Activated CD8-positive, alpha-beta T cell treated with anti-CD3 and anti-CD28 coated beads for 36 hours (primary cell): Measurements from ENCODE around the gene PGBD1. TPM values are rescaled to one million over a fixed set of nuclear protein-coding genes. Genes with fewer than 3 reads are reported as not detected.

ENCODE experiments used
- ATAC-seq: fragments of 200-7000 bp; cut with Tn5 transposase; one replicate; pipeline ENCODE4 v1.10.0; 2021; ENCODE audit warnings: mild to moderate bottlenecking, moderate library complexity
- CTCF ChIA-PET: fragments of 350-600 bp; sonication (Branson Sonifier 250); formaldehyde crosslinking; loops from one replicate; lab custom pipeline; 2021; ENCODE audit warnings: antibody characterized with exemption; lab: Charles Lee
- POLR2A ChIA-PET: fragments of 350-600 bp; sonication (Branson Sonifier 250); formaldehyde crosslinking; loops from one replicate; lab custom pipeline; 2021; ENCODE audit warnings: antibody characterized with exemption; lab: Charles Lee
- DNase-seq: peaks from one replicate; pipeline ENCODE4 v3.0.0-alpha.2; 2020
- H3K27ac Mint-ChIP-seq: one replicate; pipeline ENCODE4 v1.8.0; 2021; ENCODE audit warnings: mild to moderate bottlenecking, mixed read lengths
- H3K27me3 Mint-ChIP-seq: one replicate; pipeline ENCODE4 v1.8.0; 2021; ENCODE audit warnings: mixed read lengths
- H3K36me3 Mint-ChIP-seq: one replicate; pipeline ENCODE4 v1.8.0; 2021; ENCODE audit warnings: low read depth, mixed read lengths
- H3K4me1 Mint-ChIP-seq: one replicate; pipeline ENCODE4 v1.8.0; 2021; ENCODE audit warnings: low read depth, mixed read lengths
- H3K4me3 Mint-ChIP-seq: one replicate; pipeline ENCODE4 v1.8.0; 2021; ENCODE audit warnings: mild to moderate bottlenecking, moderate library complexity, mixed read lengths
- H3K9me3 Mint-ChIP-seq: one replicate; pipeline ENCODE4 v1.8.0; 2021; ENCODE audit warnings: mixed read lengths
- CTCF ChIP-seq: fragments of 200-600 bp; IDR thresholded peaks from one replicate; pipeline ENCODE4 v1.8.0; 2022; ENCODE audit warnings: antibody characterized with exemption, mild to moderate bottlenecking
- intact Hi-C: fragments of 100-400 bp; cut with micrococcal nuclease; formaldehyde crosslinking; loops from one replicate; pipeline ENCODE4 v1.10.0; 2022
- total RNA-seq, 2 experiments: library from RNA; stranded (reverse); gene quantifications; one replicate each; pipeline ENCODE4 v1.2.3, GENCODE V29; 2021

PGBD1 gene
- total RNA-seq, 2 experiments from 2014 or later = 2.2 to 2.4 TPM

- POLR2A ChIA-PET = no interaction called here
- intact Hi-C loops = no loop called here
Measured at GRCh38 chr6:28240471-28240870, 40.9 kb upstream of the PGBD1 start.

GRCh38 chr6:28243946-28244345 is 37.4 kb upstream of the PGBD1 start:
- intact Hi-C loops = no loop called here
- TF ChIP-seq CTCF = no peak
- no peaks in the 10 kb centered on the region for H3K9me3 Mint-ChIP-seq
- ChIA-PET POLR2A (no interaction called here), CTCF (no interaction called here)
- peaks cover 29% of the 10 kb centered on the region for H3K36me3 Mint-ChIP-seq
- no peak overlapping the region for H3K4me3 Mint-ChIP-seq
- ATAC-seq = no peak
- no peaks in the 10 kb centered on the region for H3K27me3 Mint-ChIP-seq
- DNase-seq = no peak
- no peaks in the 10 kb centered on the region for H3K4me1 Mint-ChIP-seq
- H3K27ac Mint-ChIP-seq = no peak overlapping the region

More at GRCh38 chr6:28240471-28240870, 40.9 kb upstream of the PGBD1 start:
- H3K4me1 Mint-ChIP-seq = no peaks in the 10 kb centered on the region
- no peak overlapping the region for H3K4me3 Mint-ChIP-seq
- no peak for TF ChIP-seq CTCF
- peaks cover 1% of the 10 kb centered on the region for H3K9me3 Mint-ChIP-seq
- CTCF ChIA-PET = interaction anchor here (1.4 kb wide), 1 partner anchor 10 kb away, joined by 3 read pairs; no protein-coding TSS in a partner anchor
- no peak overlapping the region for H3K27ac Mint-ChIP-seq
- H3K36me3 Mint-ChIP-seq = peaks cover 17% of the 10 kb centered on the region
- DNase-seq (no peak), ATAC-seq (no peak)
- H3K27me3 Mint-ChIP-seq = no peaks in the 10 kb centered on the region

- Mint-ChIP-seq H3K4me3 (no peak overlapping the region), H3K36me3 (peaks cover 29% of the 10 kb centered on the region), H3K27me3 (no peaks in the 10 kb centered on the region), H3K4me1 (peaks cover 12% of the 10 kb centered on the region), H3K27ac (no peak overlapping the region), H3K9me3 (no peaks in the 10 kb centered on the region)
- no peak for DNase-seq
- ChIA-PET POLR2A (no interaction called here), CTCF (interaction anchor here (2.1 kb wide), 1 partner anchor 111 kb away, joined by 5 read pairs; no protein-coding TSS in a partner anchor)
- no peak for TF ChIP-seq CTCF
- no peak for ATAC-seq
- intact Hi-C loops = no loop called here
Measured at GRCh38 chr6:28245206-28245941, 36.0 kb upstream of the PGBD1 start.

GRCh38 chr6:28248916-28249315 is 32.5 kb upstream of the PGBD1 start:
- Mint-ChIP-seq H3K27ac (no peak overlapping the region), H3K4me3 (no peak overlapping the region), H3K9me3 (no peaks in the 10 kb centered on the region), H3K36me3 (peaks cover 28% of the 10 kb centered on the region), H3K4me1 (peaks cover 28% of the 10 kb centered on the region), H3K27me3 (no peaks in the 10 kb centered on the region)
- POLR2A ChIA-PET = interaction anchor here (1.0 kb wide), 1 partner anchor 18 kb away, joined by 4 read pairs; the partner anchor contains the start of gene ZSCAN26
- CTCF ChIA-PET = no interaction called here
- intact Hi-C loops = no loop called here
- ATAC-seq = no peak
- no peak for DNase-seq
- TF ChIP-seq CTCF = no peak

GRCh38 chr6:28250747-28251146 is 30.6 kb upstream of the PGBD1 start:
- no peaks in the 10 kb centered on the region for H3K9me3 Mint-ChIP-seq
- TF ChIP-seq CTCF = no peak
- ATAC-seq (no peak), DNase-seq (no peak)
- POLR2A ChIA-PET = interaction anchor here (1.2 kb wide), 1 partner anchor 109 kb away, joined by 6 read pairs; the partner anchor contains the start of gene ZKSCAN8
- intact Hi-C loops = loop anchor here (10.0 kb wide), 1 partner anchor 116 kb away; no protein-coding TSS in a partner anchor
- peaks cover 11% of the 10 kb centered on the region for H3K36me3 Mint-ChIP-seq
- H3K4me1 Mint-ChIP-seq = peaks cover 28% of the 10 kb centered on the region
- H3K27me3 Mint-ChIP-seq = no peaks in the 10 kb centered on the region
- peak overlapping the region; percentile 66 for H3K4me3 Mint-ChIP-seq
- no peak overlapping the region for H3K27ac Mint-ChIP-seq
- CTCF ChIA-PET = interaction anchor here (1.2 to 2.0 kb wide), 2 partner anchors 10 to 105 kb away, joined by 3 to 8 read pairs; no protein-coding TSS in a partner anchor
